PC-3 (cell line): ENCODE results near the gene ARHGEF4.

ENCODE experiments used
- CTCF ChIP-seq: fragments of 300-600 bp; sonication (generic); conservative IDR thresholded peaks from 2 replicates; pipeline ENCODE4 v1.5.1; 2017; ENCODE audit warnings: antibody characterized with exemption, low read depth, mild to moderate bottlenecking, low read length
- EZH2 ChIP-seq: fragments of 300-600 bp; sonication (generic); IDR thresholded peaks from one replicate; pipeline ENCODE4 v1.6.1; 2017; ENCODE audit warnings: antibody characterized with exemption, mild to moderate bottlenecking, low read length; ENCODE audit not compliant: unreplicated experiment
- EZH2phosphoT487 ChIP-seq: fragments of 300-600 bp; sonication (generic); IDR thresholded peaks from 2 replicates; pipeline ENCODE4 v1.6.1; 2018; ENCODE audit warnings: mild to moderate bottlenecking, antibody characterized with exemption, low read length, borderline replicate concordance

DNA sequence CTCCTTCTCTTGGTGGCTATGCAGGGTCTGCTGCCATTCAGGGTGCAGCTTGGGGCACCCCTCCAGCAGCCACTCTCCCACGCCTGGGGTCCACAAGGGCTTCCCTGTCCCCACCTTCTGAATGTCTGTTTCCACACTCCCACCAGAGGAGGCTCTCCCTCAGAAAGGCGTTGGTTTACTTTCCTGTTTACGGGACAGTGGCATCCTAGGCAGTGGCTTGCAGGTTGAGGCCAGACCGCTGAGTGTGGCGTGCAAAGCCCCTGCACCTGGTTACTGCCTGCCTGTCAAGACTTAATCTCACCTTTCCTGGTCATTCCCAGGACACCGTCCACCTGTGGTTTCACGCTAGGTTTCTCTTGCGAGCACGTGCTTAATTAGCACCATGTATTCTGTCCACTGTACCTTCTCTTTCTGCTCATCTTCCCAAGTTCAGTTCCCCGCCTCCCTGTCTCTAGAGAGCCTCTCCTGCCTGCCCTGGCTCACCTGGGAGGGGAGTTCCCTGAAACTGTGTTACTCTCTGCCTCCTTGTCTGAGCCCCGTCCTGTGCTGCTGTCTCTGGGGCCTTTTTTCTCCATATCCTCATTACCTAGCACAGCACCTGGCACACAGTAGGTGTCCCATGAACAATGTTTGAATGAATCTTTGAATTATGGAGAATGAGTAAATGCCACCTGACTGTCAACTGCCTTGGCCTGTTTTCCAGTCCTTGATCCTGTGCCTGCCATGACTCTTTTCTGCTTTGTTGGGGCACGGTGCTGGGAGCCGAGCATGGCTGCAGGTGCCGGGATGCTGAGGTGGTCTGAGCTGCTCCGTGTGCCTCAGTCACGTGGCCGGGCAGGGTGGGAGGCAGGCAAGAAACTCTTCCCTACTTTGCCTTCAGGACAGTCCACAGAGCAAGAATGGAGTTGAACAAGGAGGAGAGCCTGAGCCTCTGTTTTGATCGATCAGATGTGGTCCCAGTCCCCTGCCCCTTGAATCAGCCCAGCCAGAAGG, 56.4 kb downstream of the ARHGEF4 start:
- TF ChIP-seq CTCF: no peak
- TF ChIP-seq EZH2: no peak
- no peak for TF ChIP-seq EZH2phosphoT487
